Stomach (tissue), 4 donors: ENCODE data around the gene LIPE.

Source experiments
- EP300 ChIP-seq: sonication (generic); formaldehyde crosslinking; IDR thresholded peaks from one replicate; pipeline ENCODE4 v1.6.1; 2017; ENCODE audit warnings: antibody characterized with exemption
- POLR2A ChIP-seq, 4 donors: fragments of 450-650 bp; IDR thresholded peaks; one replicate each; pipeline ENCODE4 v1.6.1; 2016; ENCODE audit warnings: antibody characterized with exemption in 4 of 4, control low read depth in 2 of 4, mild to moderate bottlenecking in 1 of 4, moderate library complexity in 1 of 4
- TF ChIP-seq, protein P1 (sequence below), 7 experiments: fragments of 450-650 bp in 4 of 7; fragments of 200-600 bp in 3 of 7; sonication (generic) in 3 of 7; IDR thresholded peaks; one replicate each; pipeline ENCODE4 v1.5.1; 2016 to 2019; ENCODE audit warnings: antibody characterized with exemption in 7 of 7, control low read depth in 2 of 7, mild to moderate bottlenecking in 1 of 7

DNA sequence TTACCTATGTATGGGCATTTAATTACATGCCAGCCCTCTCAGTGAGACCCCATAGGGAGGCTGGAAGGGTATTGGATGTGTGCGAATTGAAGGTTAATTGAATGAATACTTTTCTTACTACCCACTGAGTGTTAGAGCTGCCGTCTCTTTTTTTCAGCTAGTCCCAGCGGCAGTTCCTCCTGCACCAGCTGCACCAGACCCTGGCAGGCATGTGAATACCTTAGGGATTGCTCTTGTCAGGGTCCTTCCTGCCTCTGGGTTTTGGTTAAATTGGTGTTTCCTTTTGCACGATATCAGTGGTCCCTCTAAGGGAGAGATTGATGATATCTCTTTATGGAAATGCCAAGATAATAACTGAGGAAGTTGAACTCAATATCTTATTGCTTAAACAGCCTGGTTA is 25.4 kb upstream of the LIPE start:
- TF ChIP-seq, protein P1, sequence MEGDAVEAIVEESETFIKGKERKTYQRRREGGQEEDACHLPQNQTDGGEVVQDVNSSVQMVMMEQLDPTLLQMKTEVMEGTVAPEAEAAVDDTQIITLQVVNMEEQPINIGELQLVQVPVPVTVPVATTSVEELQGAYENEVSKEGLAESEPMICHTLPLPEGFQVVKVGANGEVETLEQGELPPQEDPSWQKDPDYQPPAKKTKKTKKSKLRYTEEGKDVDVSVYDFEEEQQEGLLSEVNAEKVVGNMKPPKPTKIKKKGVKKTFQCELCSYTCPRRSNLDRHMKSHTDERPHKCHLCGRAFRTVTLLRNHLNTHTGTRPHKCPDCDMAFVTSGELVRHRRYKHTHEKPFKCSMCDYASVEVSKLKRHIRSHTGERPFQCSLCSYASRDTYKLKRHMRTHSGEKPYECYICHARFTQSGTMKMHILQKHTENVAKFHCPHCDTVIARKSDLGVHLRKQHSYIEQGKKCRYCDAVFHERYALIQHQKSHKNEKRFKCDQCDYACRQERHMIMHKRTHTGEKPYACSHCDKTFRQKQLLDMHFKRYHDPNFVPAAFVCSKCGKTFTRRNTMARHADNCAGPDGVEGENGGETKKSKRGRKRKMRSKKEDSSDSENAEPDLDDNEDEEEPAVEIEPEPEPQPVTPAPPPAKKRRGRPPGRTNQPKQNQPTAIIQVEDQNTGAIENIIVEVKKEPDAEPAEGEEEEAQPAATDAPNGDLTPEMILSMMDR (IDR thresholded peaks at IDR 0.05): no peak
- TF ChIP-seq POLR2A (IDR thresholded peaks at IDR 0.05) (no peak), EP300 (no peak)
